ENCODE measurements around the gene PKMYT1. TPM values are rescaled to one million over a fixed set of nuclear protein-coding genes. Genes with fewer than 3 reads are reported as not detected.

Gene PKMYT1
- total and polyA plus RNA-seq, 9 of the 15 experiments (the other 6 are each of a cell fraction or from before 2014, with no cell fraction given): 8.7 to 201 (median 37.8) TPM

DNA sequence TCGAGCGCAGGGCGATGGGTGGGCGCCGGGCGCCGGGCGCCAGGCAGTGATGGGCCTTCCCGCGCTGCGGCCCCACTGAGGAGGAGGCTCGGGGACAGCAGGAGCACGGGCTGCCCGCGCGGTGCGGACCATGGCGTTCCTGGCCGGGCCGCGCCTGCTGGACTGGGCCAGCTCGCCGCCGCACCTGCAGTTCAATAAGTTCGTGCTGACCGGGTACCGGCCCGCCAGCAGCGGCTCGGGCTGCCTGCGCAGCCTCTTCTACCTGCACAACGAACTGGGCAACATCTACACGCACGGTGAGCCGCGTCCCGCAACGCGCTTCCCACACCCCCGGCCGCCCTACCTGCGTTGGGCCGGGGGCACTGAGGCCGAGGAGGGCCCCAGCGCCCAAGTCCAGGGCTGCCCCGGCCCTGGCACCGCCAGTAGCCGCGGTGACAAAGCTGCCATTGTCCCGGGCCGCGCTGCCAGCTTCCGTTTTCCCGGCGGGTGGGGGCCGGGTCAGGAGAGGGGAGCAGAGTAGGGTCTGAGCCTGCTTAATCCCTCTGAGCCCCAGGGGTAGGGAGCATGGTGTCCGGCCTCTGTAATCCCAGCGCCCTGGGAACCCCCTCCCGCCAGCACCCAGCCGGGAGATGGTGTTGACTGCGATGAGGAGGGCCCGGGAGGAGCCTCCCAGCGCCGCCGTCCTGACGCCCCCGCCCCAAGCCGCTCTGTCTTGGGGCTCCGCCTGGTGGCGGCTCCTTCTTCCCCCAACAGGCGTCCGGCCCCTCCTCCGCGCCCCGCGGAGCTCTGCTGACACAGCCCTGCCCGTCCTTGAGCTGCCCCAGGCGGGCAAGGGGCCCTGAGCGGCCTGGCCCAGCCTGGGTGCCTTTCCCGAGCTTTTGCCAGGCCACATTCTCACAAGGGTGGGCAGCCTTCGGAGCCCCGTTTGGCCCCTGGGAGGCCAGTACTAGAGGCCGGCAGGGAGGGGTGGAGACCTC is 10.4 kb downstream of the PKMYT1 start (continued):
- TF ChIP-seq, protein P1, sequence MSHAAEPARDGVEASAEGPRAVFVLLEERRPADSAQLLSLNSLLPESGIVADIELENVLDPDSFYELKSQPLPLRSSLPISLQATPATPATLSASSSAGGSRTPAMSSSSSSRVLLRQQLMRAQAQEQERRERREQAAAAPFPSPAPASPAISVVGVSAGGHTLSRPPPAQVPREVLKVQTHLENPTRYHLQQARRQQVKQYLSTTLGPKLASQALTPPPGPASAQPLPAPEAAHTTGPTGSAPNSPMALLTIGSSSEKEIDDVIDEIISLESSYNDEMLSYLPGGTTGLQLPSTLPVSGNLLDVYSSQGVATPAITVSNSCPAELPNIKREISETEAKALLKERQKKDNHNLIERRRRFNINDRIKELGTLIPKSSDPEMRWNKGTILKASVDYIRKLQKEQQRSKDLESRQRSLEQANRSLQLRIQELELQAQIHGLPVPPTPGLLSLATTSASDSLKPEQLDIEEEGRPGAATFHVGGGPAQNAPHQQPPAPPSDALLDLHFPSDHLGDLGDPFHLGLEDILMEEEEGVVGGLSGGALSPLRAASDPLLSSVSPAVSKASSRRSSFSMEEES (CRISPR knock-in tag; IDR thresholded peaks at IDR 0.05): no peak
- no peak for TF ChIP-seq ZNF316 (IDR thresholded peaks at IDR 0.05)
- no peak for TF ChIP-seq CEBPB (tag; IDR thresholded peaks at IDR 0.05)
- TF ChIP-seq MYNN (IDR thresholded peaks at IDR 0.05): peak; percentile 81; the same call in 1 of the 2 replicates
- no peak for TF ChIP-seq MYNN (CRISPR knock-in tag; IDR thresholded peaks at IDR 0.05)
- no peak for TF ChIP-seq RFX7 (CRISPR knock-in tag; IDR thresholded peaks at IDR 0.05)
- TF ChIP-seq ZNF551 (CRISPR knock-in tag; IDR thresholded peaks at IDR 0.05): no peak
- no peak for TF ChIP-seq GATA2 (CRISPR knock-in tag; IDR thresholded peaks at IDR 0.05)
- no peak for TF ChIP-seq ARHGAP35 (IDR thresholded peaks at IDR 0.05; ENCODE audit: partially characterized antibody)
- TF ChIP-seq MYBL2 (IDR thresholded peaks at IDR 0.05; ENCODE audit: low read depth): no peak
- no peak for TF ChIP-seq MYBL2 (CRISPR knock-in tag; IDR thresholded peaks at IDR 0.05; ENCODE audit: borderline replicate concordance)
- TF ChIP-seq WHSC1 (IDR thresholded peaks at IDR 0.05; ENCODE audit: low read length): no peak
- TF ChIP-seq, protein P2, sequence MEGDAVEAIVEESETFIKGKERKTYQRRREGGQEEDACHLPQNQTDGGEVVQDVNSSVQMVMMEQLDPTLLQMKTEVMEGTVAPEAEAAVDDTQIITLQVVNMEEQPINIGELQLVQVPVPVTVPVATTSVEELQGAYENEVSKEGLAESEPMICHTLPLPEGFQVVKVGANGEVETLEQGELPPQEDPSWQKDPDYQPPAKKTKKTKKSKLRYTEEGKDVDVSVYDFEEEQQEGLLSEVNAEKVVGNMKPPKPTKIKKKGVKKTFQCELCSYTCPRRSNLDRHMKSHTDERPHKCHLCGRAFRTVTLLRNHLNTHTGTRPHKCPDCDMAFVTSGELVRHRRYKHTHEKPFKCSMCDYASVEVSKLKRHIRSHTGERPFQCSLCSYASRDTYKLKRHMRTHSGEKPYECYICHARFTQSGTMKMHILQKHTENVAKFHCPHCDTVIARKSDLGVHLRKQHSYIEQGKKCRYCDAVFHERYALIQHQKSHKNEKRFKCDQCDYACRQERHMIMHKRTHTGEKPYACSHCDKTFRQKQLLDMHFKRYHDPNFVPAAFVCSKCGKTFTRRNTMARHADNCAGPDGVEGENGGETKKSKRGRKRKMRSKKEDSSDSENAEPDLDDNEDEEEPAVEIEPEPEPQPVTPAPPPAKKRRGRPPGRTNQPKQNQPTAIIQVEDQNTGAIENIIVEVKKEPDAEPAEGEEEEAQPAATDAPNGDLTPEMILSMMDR (IDR thresholded peaks at IDR 0.05 in 2 of 3, conservative IDR thresholded peaks at IDR 0.05 in 1 of 3; ENCODE audit: insufficient read depth in 2 of 3, low read depth in 1 of 3, low read length in 3 of 3): peak; percentile 75 to 92 (median 82)
- peak; percentile 85 for TF ChIP-seq POLR2G (IDR thresholded peaks at IDR 0.05; ENCODE audit: low read depth, low read length)
- no peak for TF ChIP-seq ZNF24 (IDR thresholded peaks at IDR 0.05)
- TF ChIP-seq RBM17 (IDR thresholded peaks at IDR 0.05; ENCODE audit: borderline replicate concordance, low read depth, low read length): no peak
- TF ChIP-seq, protein P3, sequence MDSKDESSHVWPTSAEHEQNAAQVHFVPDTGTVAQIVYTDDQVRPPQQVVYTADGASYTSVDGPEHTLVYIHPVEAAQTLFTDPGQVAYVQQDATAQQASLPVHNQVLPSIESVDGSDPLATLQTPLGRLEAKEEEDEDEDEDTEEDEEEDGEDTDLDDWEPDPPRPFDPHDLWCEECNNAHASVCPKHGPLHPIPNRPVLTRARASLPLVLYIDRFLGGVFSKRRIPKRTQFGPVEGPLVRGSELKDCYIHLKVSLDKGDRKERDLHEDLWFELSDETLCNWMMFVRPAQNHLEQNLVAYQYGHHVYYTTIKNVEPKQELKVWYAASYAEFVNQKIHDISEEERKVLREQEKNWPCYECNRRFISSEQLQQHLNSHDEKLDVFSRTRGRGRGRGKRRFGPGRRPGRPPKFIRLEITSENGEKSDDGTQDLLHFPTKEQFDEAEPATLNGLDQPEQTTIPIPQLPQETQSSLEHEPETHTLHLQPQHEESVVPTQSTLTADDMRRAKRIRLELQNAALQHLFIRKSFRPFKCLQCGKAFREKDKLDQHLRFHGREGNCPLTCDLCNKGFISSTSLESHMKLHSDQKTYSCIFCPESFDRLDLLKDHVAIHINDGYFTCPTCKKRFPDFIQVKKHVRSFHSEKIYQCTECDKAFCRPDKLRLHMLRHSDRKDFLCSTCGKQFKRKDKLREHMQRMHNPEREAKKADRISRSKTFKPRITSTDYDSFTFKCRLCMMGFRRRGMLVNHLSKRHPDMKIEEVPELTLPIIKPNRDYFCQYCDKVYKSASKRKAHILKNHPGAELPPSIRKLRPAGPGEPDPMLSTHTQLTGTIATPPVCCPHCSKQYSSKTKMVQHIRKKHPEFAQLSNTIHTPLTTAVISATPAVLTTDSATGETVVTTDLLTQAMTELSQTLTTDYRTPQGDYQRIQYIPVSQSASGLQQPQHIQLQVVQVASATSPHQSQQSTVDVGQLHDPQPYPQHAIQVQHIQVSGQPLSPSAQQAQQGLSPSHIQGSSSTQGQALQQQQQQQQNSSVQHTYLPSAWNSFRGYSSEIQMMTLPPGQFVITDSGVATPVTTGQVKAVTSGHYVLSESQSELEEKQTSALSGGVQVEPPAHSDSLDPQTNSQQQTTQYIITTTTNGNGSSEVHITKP (IDR thresholded peaks at IDR 0.05; ENCODE audit: partially characterized antibody): peak; percentile 4
- peak; percentile 81; the same call in 1 of the 2 replicates for TF ChIP-seq XRCC5 (IDR thresholded peaks at IDR 0.05; ENCODE audit: low read depth, low read length)
- peak in 1 of 3 experiments; percentile 52 for TF ChIP-seq YY1 (IDR thresholded peaks at IDR 0.05; ENCODE audit: borderline replicate concordance in 1 of 3, control insufficient read depth in 1 of 3, extremely low read depth in 1 of 3, insufficient read depth in 3 of 3, insufficient read length in 1 of 3, insufficient replicate concordance in 2 of 3, low read depth in 1 of 3, low read length in 2 of 3)
- no peak for TF ChIP-seq HDAC2 (IDR thresholded peaks at IDR 0.05)
- peak in 1 of 2 experiments; percentile 55; a peak in 1 of 4 replicates for TF ChIP-seq SRF (CRISPR knock-in tag; IDR thresholded peaks at IDR 0.05)
